WTC11 (cell line): ENCODE results near the gene ZNF423. TPM values are rescaled to one million over a fixed set of nuclear protein-coding genes. Genes with fewer than 3 reads are reported as not detected.

Source experiments
- ATAC-seq: fragments of 200-7000 bp; cut with Tn5 transposase; 2 replicates; pipeline ENCODE4 v1.10.0; 2021; ENCODE audit warnings: mild to moderate bottlenecking, moderate library complexity
- CTCF ChIA-PET: fragments of 300-600 bp; sonication (Branson Sonifier 250); formaldehyde crosslinking; loops from one replicate; lab custom pipeline; 2021; ENCODE audit warnings: antibody characterized with exemption; lab: Charles Lee
- POLR2A ChIA-PET: fragments of 350-600 bp; sonication (Branson Sonifier 250); formaldehyde crosslinking; loops from one replicate; lab custom pipeline; 2021; ENCODE audit warnings: antibody characterized with exemption; lab: Charles Lee
- DNase-seq: peaks from one replicate; pipeline ENCODE4 v3.0.0; 2021; ENCODE audit warnings: low spot score
- H3K27ac Mint-ChIP-seq: 2 replicates; pipeline ENCODE4 v1.8.0; 2021; ENCODE audit warnings: mixed read lengths
- H3K27me3 Mint-ChIP-seq: 2 replicates; pipeline ENCODE4 v1.8.0; 2021; ENCODE audit warnings: low read depth, mild to moderate bottlenecking, moderate library complexity, mixed read lengths
- H3K36me3 Mint-ChIP-seq: 2 replicates; pipeline ENCODE4 v1.8.0; 2021; ENCODE audit warnings: mixed read lengths
- H3K4me1 Mint-ChIP-seq: 2 replicates; pipeline ENCODE4 v1.8.0; 2022; ENCODE audit warnings: mixed read lengths
- H3K4me3 Mint-ChIP-seq: 2 replicates; pipeline ENCODE4 v1.8.0; 2021; ENCODE audit warnings: mild to moderate bottlenecking, moderate library complexity, mixed read lengths
- H3K9me3 Mint-ChIP-seq: 2 replicates; pipeline ENCODE4 v1.8.0; 2021; ENCODE audit warnings: mixed read lengths
- CREB1 ChIP-seq: sonication (generic); formaldehyde crosslinking; IDR thresholded peaks from 2 replicates; pipeline ENCODE4 v1.8.0; 2023; ENCODE audit warnings: mild to moderate bottlenecking, missing genetic modification reagents
- ESRRA ChIP-seq: sonication (generic); formaldehyde crosslinking; IDR thresholded peaks from 2 replicates; pipeline ENCODE4 v1.8.1; 2022; ENCODE audit warnings: mild to moderate bottlenecking, missing genetic modification reagents, borderline replicate concordance
- ETV6 ChIP-seq: sonication (generic); formaldehyde crosslinking; IDR thresholded peaks from 2 replicates; pipeline ENCODE4 v1.8.1; 2022; ENCODE audit warnings: mild to moderate bottlenecking, missing genetic modification reagents
- FOXJ3 ChIP-seq: sonication (generic); formaldehyde crosslinking; IDR thresholded peaks from 2 replicates; pipeline ENCODE4 v1.9.0; 2021; ENCODE audit warnings: missing genetic modification reagents, mild to moderate bottlenecking, borderline replicate concordance
- FOXP1 ChIP-seq: sonication (generic); formaldehyde crosslinking; IDR thresholded peaks from 2 replicates; pipeline ENCODE4 v1.8.0; 2022; ENCODE audit warnings: missing genetic modification reagents, mild to moderate bottlenecking, moderate library complexity, borderline replicate concordance
- GABPB1 ChIP-seq: sonication (generic); formaldehyde crosslinking; IDR thresholded peaks from 2 replicates; pipeline ENCODE4 v1.8.1; 2023; ENCODE audit warnings: mild to moderate bottlenecking, missing genetic modification reagents
- GRHL2 ChIP-seq: fragments of 250-450 bp; sonication (Bioruptor Pico); IDR thresholded peaks from 2 replicates; pipeline ENCODE4 v1.8.0; 2022; ENCODE audit warnings: mild to moderate bottlenecking, moderate library complexity; ENCODE audit not compliant: insufficient replicate concordance, severe bottlenecking
- KAT7 ChIP-seq: sonication (generic); formaldehyde crosslinking; IDR thresholded peaks from 2 replicates; pipeline ENCODE4 v1.8.1; 2023; ENCODE audit warnings: missing genetic modification reagents, mild to moderate bottlenecking, borderline replicate concordance
- NFE2L1 ChIP-seq: sonication (generic); formaldehyde crosslinking; IDR thresholded peaks from 2 replicates; pipeline ENCODE4 v1.8.1; 2023; ENCODE audit warnings: missing genetic modification reagents
- PRRX2 ChIP-seq: fragments of 250-450 bp; sonication (Bioruptor Pico); IDR thresholded peaks from 2 replicates; pipeline ENCODE4 v1.8.0; 2021; ENCODE audit warnings: mild to moderate bottlenecking
- SMAD4 ChIP-seq: sonication (generic); formaldehyde crosslinking; IDR thresholded peaks from 2 replicates; pipeline ENCODE4 v1.8.0; 2022; ENCODE audit warnings: mild to moderate bottlenecking, missing genetic modification reagents
- ZBTB21 ChIP-seq: sonication (generic); formaldehyde crosslinking; IDR thresholded peaks from 2 replicates; pipeline ENCODE4 v1.8.1; 2023; ENCODE audit warnings: mild to moderate bottlenecking, missing genetic modification reagents, borderline replicate concordance
- ZNF121 ChIP-seq: sonication (generic); formaldehyde crosslinking; IDR thresholded peaks from 2 replicates; pipeline ENCODE4 v1.8.0; 2023; ENCODE audit warnings: missing genetic modification reagents
- ZNF219 ChIP-seq: sonication (generic); formaldehyde crosslinking; IDR thresholded peaks from 2 replicates; pipeline ENCODE4 v1.8.0; 2023; ENCODE audit warnings: missing genetic modification reagents, mild to moderate bottlenecking, borderline replicate concordance
- ZNF317 ChIP-seq: sonication (generic); formaldehyde crosslinking; IDR thresholded peaks from 2 replicates; pipeline ENCODE4 v1.8.1; 2023; ENCODE audit warnings: low read depth, mild to moderate bottlenecking, moderate library complexity, missing genetic modification reagents, borderline replicate concordance
- ZNF416 ChIP-seq: fragments of 250-450 bp; sonication (Bioruptor Pico); IDR thresholded peaks from 2 replicates; pipeline ENCODE4 v1.9.0; 2021; ENCODE audit warnings: mild to moderate bottlenecking, inconsistent platforms
- total RNA-seq: library from RNA; stranded (reverse); gene quantifications from 3 replicates; pipeline ENCODE4 v1.2.3, GENCODE V29; 2021
- TF ChIP-seq, protein P1 (sequence below): sonication (generic); formaldehyde crosslinking; IDR thresholded peaks from 2 replicates; pipeline ENCODE4 v1.8.0; 2023; ENCODE audit warnings: mild to moderate bottlenecking, missing genetic modification reagents
- TF ChIP-seq, protein P2 (sequence below): sonication (generic); formaldehyde crosslinking; IDR thresholded peaks from 2 replicates; pipeline ENCODE4 v1.8.1; 2023; ENCODE audit warnings: mild to moderate bottlenecking, missing genetic modification reagents, moderate library complexity
- TF ChIP-seq, protein P3 (sequence below): fragments of 250-450 bp; sonication (Bioruptor Pico); IDR thresholded peaks from 2 replicates; pipeline ENCODE4 v1.9.0; 2021; ENCODE audit warnings: mild to moderate bottlenecking
- TF ChIP-seq, protein P4 (sequence below): fragments of 200-600 bp; IDR thresholded peaks from 2 replicates; pipeline ENCODE4 v1.8.0; 2022; ENCODE audit warnings: antibody characterized with exemption
- TF ChIP-seq, protein P5 (sequence below): sonication (generic); formaldehyde crosslinking; conservative IDR thresholded peaks from 2 replicates; pipeline ENCODE4 v1.8.1; 2023; ENCODE audit warnings: mild to moderate bottlenecking, low read depth, missing genetic modification reagents, moderate library complexity
- TF ChIP-seq, protein P6 (sequence below): sonication (generic); formaldehyde crosslinking; IDR thresholded peaks from 2 replicates; pipeline ENCODE4 v1.8.0; 2023; ENCODE audit warnings: missing genetic modification reagents

The ZNF423 gene
- total RNA-seq, 1 experiment from 2014 or later, result 38.8 TPM

DNA sequence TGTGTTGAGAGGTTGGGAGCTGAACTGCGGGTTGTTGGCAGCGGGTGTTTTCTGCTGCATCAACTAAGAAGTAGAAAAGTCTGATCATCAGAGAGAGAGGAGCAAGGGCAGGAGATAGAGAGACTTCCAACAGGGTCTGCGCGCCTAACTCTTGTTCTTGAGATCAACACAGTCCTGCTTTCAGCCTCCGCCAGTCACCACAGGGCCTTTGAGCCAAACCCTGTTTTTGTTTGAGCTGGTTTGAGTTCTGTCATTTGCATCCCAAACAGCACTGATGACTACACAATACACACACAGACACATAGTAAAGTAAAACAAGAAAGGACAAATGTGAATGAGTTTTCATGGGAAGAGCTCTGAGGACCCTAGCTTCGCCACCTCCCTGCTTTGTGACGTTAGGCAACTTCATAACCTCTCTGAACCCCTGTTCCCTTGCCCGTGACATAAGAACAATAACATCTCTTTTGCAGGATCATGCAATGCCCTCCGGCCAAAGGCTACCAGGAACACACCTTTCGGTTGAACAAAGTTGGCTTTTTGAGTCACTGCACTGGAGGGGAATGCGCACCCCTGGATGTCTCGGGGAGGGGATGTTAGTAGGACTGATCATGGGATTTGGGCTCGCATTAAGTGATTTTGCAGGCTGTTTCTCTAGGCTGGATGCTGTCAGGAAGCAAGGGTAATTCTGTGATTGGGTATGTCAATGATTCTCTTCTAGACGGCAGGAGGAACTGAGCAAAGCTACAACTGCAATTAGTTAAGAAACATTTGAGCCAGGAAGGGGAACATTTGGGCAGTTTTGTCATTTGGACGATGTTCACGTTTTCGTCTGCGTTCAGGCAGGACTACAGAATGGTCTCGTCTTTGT is 390.0 kb downstream of the ZNF423 start:
- no peak for TF ChIP-seq ZBTB21 (CRISPR knock-in tag)
- no peak for TF ChIP-seq ZNF121
- no peak for TF ChIP-seq ESRRA
- TF ChIP-seq KAT7 (CRISPR knock-in tag), result no peak
- TF ChIP-seq FOXJ3 (CRISPR knock-in tag), result no peak
- no peak for TF ChIP-seq GRHL2
- TF ChIP-seq FOXP1, result no peak
- TF ChIP-seq ZNF219 (CRISPR knock-in tag), result no peak
- TF ChIP-seq, protein P1, sequence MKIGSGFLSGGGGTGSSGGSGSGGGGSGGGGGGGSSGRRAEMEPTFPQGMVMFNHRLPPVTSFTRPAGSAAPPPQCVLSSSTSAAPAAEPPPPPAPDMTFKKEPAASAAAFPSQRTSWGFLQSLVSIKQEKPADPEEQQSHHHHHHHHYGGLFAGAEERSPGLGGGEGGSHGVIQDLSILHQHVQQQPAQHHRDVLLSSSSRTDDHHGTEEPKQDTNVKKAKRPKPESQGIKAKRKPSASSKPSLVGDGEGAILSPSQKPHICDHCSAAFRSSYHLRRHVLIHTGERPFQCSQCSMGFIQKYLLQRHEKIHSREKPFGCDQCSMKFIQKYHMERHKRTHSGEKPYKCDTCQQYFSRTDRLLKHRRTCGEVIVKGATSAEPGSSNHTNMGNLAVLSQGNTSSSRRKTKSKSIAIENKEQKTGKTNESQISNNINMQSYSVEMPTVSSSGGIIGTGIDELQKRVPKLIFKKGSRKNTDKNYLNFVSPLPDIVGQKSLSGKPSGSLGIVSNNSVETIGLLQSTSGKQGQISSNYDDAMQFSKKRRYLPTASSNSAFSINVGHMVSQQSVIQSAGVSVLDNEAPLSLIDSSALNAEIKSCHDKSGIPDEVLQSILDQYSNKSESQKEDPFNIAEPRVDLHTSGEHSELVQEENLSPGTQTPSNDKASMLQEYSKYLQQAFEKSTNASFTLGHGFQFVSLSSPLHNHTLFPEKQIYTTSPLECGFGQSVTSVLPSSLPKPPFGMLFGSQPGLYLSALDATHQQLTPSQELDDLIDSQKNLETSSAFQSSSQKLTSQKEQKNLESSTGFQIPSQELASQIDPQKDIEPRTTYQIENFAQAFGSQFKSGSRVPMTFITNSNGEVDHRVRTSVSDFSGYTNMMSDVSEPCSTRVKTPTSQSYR, result no peak
- no peaks in the 10 kb centered on the region for H3K9me3 Mint-ChIP-seq
- H3K4me1 Mint-ChIP-seq, result peaks cover 13% of the 10 kb centered on the region
- no peak for DNase-seq
- no peak for ATAC-seq
- no peak overlapping the region for H3K27ac Mint-ChIP-seq
- POLR2A ChIA-PET, result interaction anchor here (1.2 kb wide), 1 partner anchor 26 kb away, joined by 4 read pairs; no protein-coding TSS in a partner anchor
- H3K4me3 Mint-ChIP-seq, result peak overlapping the region; percentile 68
- H3K36me3 Mint-ChIP-seq, result no peaks in the 10 kb centered on the region
- CTCF ChIA-PET, result interaction anchor here (0.5 to 1.9 kb wide), 25 partner anchors 8 to 492 kb away, joined by 3 to 13 read pairs (median 4); no protein-coding TSS in a partner anchor
- H3K27me3 Mint-ChIP-seq, result peaks cover 18% of the 10 kb centered on the region

DNA sequence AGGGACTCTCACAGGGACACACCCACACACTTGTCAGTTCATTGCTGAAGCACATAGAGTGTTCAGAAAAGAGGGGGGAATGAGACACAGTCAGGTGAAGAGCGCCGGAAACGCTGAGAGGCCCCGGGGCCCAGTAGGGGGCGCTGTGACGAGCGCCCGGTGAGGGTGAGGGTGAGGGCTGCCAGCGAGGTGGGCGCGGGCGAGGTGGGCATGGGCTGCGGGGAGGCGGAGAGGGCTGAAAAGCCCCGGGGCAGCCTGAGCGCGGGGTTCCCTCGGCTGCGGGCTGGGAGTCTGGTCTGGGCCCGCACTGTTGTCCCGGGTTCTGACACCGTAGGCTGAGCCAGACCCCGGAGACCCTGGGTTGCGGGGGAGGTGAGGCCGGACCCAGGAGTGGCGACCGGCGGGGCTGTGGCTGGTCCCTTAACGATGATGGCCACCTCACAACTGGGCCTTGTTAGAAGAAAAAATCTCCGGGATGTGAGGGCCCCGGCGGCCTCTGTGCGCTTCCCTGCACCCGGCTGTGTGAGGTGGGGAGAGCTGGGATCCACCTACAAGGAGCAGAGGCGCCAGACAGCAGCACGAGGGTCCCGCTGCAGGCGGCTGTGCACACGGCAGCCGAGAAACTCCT is 390.9 kb downstream of the ZNF423 start:
- Mint-ChIP-seq H3K27ac (no peak overlapping the region), H3K27me3 (peaks cover 18% of the 10 kb centered on the region)
- peak; percentile 87 for ATAC-seq
- TF ChIP-seq, protein P2, sequence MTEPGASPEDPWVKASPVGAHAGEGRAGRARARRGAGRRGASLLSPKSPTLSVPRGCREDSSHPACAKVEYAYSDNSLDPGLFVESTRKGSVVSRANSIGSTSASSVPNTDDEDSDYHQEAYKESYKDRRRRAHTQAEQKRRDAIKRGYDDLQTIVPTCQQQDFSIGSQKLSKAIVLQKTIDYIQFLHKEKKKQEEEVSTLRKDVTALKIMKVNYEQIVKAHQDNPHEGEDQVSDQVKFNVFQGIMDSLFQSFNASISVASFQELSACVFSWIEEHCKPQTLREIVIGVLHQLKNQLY (CRISPR knock-in tag), result no peak
- TF ChIP-seq, protein P3, sequence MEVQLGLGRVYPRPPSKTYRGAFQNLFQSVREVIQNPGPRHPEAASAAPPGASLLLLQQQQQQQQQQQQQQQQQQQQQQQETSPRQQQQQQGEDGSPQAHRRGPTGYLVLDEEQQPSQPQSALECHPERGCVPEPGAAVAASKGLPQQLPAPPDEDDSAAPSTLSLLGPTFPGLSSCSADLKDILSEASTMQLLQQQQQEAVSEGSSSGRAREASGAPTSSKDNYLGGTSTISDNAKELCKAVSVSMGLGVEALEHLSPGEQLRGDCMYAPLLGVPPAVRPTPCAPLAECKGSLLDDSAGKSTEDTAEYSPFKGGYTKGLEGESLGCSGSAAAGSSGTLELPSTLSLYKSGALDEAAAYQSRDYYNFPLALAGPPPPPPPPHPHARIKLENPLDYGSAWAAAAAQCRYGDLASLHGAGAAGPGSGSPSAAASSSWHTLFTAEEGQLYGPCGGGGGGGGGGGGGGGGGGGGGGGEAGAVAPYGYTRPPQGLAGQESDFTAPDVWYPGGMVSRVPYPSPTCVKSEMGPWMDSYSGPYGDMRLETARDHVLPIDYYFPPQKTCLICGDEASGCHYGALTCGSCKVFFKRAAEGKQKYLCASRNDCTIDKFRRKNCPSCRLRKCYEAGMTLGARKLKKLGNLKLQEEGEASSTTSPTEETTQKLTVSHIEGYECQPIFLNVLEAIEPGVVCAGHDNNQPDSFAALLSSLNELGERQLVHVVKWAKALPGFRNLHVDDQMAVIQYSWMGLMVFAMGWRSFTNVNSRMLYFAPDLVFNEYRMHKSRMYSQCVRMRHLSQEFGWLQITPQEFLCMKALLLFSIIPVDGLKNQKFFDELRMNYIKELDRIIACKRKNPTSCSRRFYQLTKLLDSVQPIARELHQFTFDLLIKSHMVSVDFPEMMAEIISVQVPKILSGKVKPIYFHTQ, result no peak
- no peak for TF ChIP-seq GABPB1 (CRISPR knock-in tag)
- TF ChIP-seq, protein P4, sequence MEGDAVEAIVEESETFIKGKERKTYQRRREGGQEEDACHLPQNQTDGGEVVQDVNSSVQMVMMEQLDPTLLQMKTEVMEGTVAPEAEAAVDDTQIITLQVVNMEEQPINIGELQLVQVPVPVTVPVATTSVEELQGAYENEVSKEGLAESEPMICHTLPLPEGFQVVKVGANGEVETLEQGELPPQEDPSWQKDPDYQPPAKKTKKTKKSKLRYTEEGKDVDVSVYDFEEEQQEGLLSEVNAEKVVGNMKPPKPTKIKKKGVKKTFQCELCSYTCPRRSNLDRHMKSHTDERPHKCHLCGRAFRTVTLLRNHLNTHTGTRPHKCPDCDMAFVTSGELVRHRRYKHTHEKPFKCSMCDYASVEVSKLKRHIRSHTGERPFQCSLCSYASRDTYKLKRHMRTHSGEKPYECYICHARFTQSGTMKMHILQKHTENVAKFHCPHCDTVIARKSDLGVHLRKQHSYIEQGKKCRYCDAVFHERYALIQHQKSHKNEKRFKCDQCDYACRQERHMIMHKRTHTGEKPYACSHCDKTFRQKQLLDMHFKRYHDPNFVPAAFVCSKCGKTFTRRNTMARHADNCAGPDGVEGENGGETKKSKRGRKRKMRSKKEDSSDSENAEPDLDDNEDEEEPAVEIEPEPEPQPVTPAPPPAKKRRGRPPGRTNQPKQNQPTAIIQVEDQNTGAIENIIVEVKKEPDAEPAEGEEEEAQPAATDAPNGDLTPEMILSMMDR, result peak; percentile 96
- TF ChIP-seq ETV6, result peak; percentile 70; the same call in 1 of the 2 replicates
- TF ChIP-seq, protein P5, sequence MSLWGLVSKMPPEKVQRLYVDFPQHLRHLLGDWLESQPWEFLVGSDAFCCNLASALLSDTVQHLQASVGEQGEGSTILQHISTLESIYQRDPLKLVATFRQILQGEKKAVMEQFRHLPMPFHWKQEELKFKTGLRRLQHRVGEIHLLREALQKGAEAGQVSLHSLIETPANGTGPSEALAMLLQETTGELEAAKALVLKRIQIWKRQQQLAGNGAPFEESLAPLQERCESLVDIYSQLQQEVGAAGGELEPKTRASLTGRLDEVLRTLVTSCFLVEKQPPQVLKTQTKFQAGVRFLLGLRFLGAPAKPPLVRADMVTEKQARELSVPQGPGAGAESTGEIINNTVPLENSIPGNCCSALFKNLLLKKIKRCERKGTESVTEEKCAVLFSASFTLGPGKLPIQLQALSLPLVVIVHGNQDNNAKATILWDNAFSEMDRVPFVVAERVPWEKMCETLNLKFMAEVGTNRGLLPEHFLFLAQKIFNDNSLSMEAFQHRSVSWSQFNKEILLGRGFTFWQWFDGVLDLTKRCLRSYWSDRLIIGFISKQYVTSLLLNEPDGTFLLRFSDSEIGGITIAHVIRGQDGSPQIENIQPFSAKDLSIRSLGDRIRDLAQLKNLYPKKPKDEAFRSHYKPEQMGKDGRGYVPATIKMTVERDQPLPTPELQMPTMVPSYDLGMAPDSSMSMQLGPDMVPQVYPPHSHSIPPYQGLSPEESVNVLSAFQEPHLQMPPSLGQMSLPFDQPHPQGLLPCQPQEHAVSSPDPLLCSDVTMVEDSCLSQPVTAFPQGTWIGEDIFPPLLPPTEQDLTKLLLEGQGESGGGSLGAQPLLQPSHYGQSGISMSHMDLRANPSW (CRISPR knock-in tag), result no peak
- TF ChIP-seq, protein P6, sequence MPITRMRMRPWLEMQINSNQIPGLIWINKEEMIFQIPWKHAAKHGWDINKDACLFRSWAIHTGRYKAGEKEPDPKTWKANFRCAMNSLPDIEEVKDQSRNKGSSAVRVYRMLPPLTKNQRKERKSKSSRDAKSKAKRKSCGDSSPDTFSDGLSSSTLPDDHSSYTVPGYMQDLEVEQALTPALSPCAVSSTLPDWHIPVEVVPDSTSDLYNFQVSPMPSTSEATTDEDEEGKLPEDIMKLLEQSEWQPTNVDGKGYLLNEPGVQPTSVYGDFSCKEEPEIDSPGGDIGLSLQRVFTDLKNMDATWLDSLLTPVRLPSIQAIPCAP (CRISPR knock-in tag), result no peak
- TF ChIP-seq NFE2L1, result 0 out of 2 replicates have a peak, but pooled peaks have one; percentile 26
- TF ChIP-seq PRRX2, result no peak
- TF ChIP-seq ESRRA, result no peak
- no peak for TF ChIP-seq CREB1
- no peak for TF ChIP-seq ZNF416
- TF ChIP-seq ZNF317 (CRISPR knock-in tag), result no peak
- no peak for TF ChIP-seq SMAD4 (CRISPR knock-in tag)

More for the DNA sequence above, 390.9 kb downstream of the ZNF423 start:
- H3K9me3 Mint-ChIP-seq, result no peaks in the 10 kb centered on the region
- peak overlapping the region; percentile 68 for H3K4me3 Mint-ChIP-seq
- ChIA-PET POLR2A (interaction anchor here (1.2 kb wide), 1 partner anchor 27 kb away, joined by 4 read pairs; no protein-coding TSS in a partner anchor), CTCF (interaction anchor here (0.6 to 1.9 kb wide), 23 partner anchors 9 to 493 kb away, joined by 3 to 13 read pairs (median 4); no protein-coding TSS in a partner anchor)
- H3K4me1 Mint-ChIP-seq, result peaks cover 17% of the 10 kb centered on the region
- no peaks in the 10 kb centered on the region for H3K36me3 Mint-ChIP-seq
- peak; percentile 61 for DNase-seq
